CD14-positive monocyte (primary cell): Measurements from ENCODE around the gene GALNT18. TPM values are rescaled to one million over a fixed set of nuclear protein-coding genes. Genes with fewer than 3 reads are reported as not detected.

ENCODE experiments used
- DNase-seq, 3 donors: peaks; one replicate each; pipeline ENCODE4 v3.0.0-alpha.2; 2011 to 2022
- H2AFZ ChIP-seq: 2 replicates; pipeline ENCODE4 v1.6.0; 2012; ENCODE audit warnings: mild to moderate bottlenecking, low read depth, low read length, inconsistent platforms; ENCODE audit not compliant: insufficient read depth, poor library complexity, severe bottlenecking
- H3K27ac ChIP-seq, 2 donors: 1 replicate in 1 of 2; 2 replicates in 1 of 2; pipeline ENCODE4 v1.5.1; 2012 to 2013; ENCODE audit warnings: low read length in 2 of 2, control low read depth in 1 of 2, inconsistent platforms in 1 of 2, low read depth in 1 of 2, mild to moderate bottlenecking in 1 of 2
- H3K27me3 ChIP-seq, 2 donors: one replicate each; pipeline versions ENCODE4 v1.6.0 to v1.6.1; 2011 to 2013; ENCODE audit warnings: low read length in 2 of 2; ENCODE audit not compliant: control insufficient read depth in 2 of 2, insufficient read depth in 2 of 2
- H3K36me3 ChIP-seq, 2 donors: replicated peaks in 1 of 2; 1 replicate in 1 of 2; 2 replicates in 1 of 2; pipeline versions ENCODE4 v1.5.1 to v1.6.1; 2012 to 2013; ENCODE audit warnings: low read length in 2 of 2, control low read depth in 1 of 2, inconsistent platforms in 1 of 2, mild to moderate bottlenecking in 1 of 2; ENCODE audit not compliant: insufficient read depth in 2 of 2, control insufficient read depth in 1 of 2
- H3K4me1 ChIP-seq, 2 donors: 1 replicate in 1 of 2; 2 replicates in 1 of 2; pipeline versions ENCODE4 v1.5.1 to v1.6.1; 2012 to 2013; ENCODE audit warnings: low read length in 2 of 2, control low read depth in 1 of 2, inconsistent platforms in 1 of 2, mild to moderate bottlenecking in 1 of 2, moderate library complexity in 1 of 2; ENCODE audit not compliant: insufficient read depth in 2 of 2, control insufficient read depth in 1 of 2
- H3K4me2 ChIP-seq: replicated peaks from 2 replicates; pipeline ENCODE3; 2012; ENCODE audit warnings: low read length, moderate library complexity, mild to moderate bottlenecking; ENCODE audit not compliant: poor library complexity, severe bottlenecking; ENCODE audit errors: extremely low read depth
- H3K4me3 ChIP-seq, 3 experiments: fragments of 200-600 bp in 1 of 3; sonication (generic) in 1 of 3; replicated peaks in 1 of 3; 1 replicate in 2 of 3; 2 replicates in 1 of 3; pipeline ENCODE4 v1.5.1; 2011 to 2013; ENCODE audit warnings: low read length in 3 of 3, mild to moderate bottlenecking in 3 of 3, control low read depth in 2 of 3, low read depth in 2 of 3, inconsistent platforms in 1 of 3, moderate library complexity in 1 of 3
- H3K79me2 ChIP-seq: 2 replicates; pipeline ENCODE4 v1.6.0; 2012; ENCODE audit warnings: mild to moderate bottlenecking, control low read depth, inconsistent platforms, low read length, moderate library complexity; ENCODE audit not compliant: insufficient read depth
- H3K9ac ChIP-seq: 2 replicates; pipeline ENCODE4 v1.6.0; 2017; ENCODE audit warnings: low read length, mild to moderate bottlenecking; ENCODE audit not compliant: insufficient read depth, poor library complexity, severe bottlenecking
- H3K9me3 ChIP-seq, 2 donors: replicated peaks in 1 of 2; 1 replicate in 1 of 2; 2 replicates in 1 of 2; pipeline versions ENCODE4 v1.5.1 to v1.6.1; 2012 to 2013; ENCODE audit warnings: low read length in 2 of 2, control low read depth in 1 of 2; ENCODE audit not compliant: control insufficient read depth in 1 of 2, insufficient read depth in 1 of 2
- H4K20me1 ChIP-seq: 2 replicates; pipeline ENCODE4 v1.6.0; 2012; ENCODE audit warnings: mild to moderate bottlenecking, low read length, control low read depth, moderate library complexity; ENCODE audit not compliant: insufficient read depth
- H3K27ac Mint-ChIP-seq, 7 donors: one replicate each; pipeline ENCODE4 v1.8.0; 2020; ENCODE audit warnings: mild to moderate bottlenecking in 7 of 7, mixed read lengths in 7 of 7, moderate library complexity in 6 of 7, inconsistent platforms in 2 of 7
- H3K27me3 Mint-ChIP-seq, 3 donors: one replicate each; pipeline ENCODE4 v1.8.0; 2021 to 2022; ENCODE audit warnings: low read depth in 3 of 3, mild to moderate bottlenecking in 3 of 3, mixed read lengths in 3 of 3, moderate library complexity in 3 of 3, inconsistent platforms in 1 of 3
- H3K36me3 Mint-ChIP-seq, 2 donors: one replicate each; pipeline ENCODE4 v1.8.0; 2020; ENCODE audit warnings: mixed read lengths in 2 of 2, inconsistent platforms in 1 of 2, mild to moderate bottlenecking in 1 of 2
- H3K4me1 Mint-ChIP-seq: one replicate; pipeline ENCODE4 v1.8.0; 2020; ENCODE audit warnings: mild to moderate bottlenecking, mixed read lengths
- H3K4me3 Mint-ChIP-seq, 2 donors: one replicate each; pipeline ENCODE4 v1.8.0; 2020; ENCODE audit warnings: mild to moderate bottlenecking in 2 of 2, mixed read lengths in 2 of 2, moderate library complexity in 1 of 2
- H3K9me3 Mint-ChIP-seq, 7 donors: one replicate each; pipeline ENCODE4 v1.8.0; 2020 to 2022; ENCODE audit warnings: mixed read lengths in 7 of 7, mild to moderate bottlenecking in 6 of 7, moderate library complexity in 6 of 7, inconsistent platforms in 2 of 7
- CTCF ChIP-seq: fragments of 200-600 bp; IDR thresholded peaks from one replicate; pipeline ENCODE4 v1.8.0; 2022; ENCODE audit warnings: antibody characterized with exemption, mild to moderate bottlenecking
- WGBS: methylation state at CpG from one replicate; pipeline ENCODE4 v1.1.5; 2013; ENCODE audit warnings: missing lambda C conversion rate; ENCODE audit not compliant: insufficient coverage; 5-methylcytosine and 5-hydroxymethylcytosine counted together
- intact Hi-C, 2 donors: fragments of 100-400 bp; cut with micrococcal nuclease; formaldehyde crosslinking; loops; one replicate each; pipeline versions ENCODE4 v1.15.0 to v1.15.1; 2023
- polyA plus RNA-seq, 3 donors: library from polyadenylated mRNA; depleted of rRNA in 1 of 3; unstranded in 2 of 3; stranded (reverse) in 1 of 3; fragments of 300-500 nt in 2 of 3; fragments of >200 nt in 1 of 3; fragmentation: Illumina TruSeq in 2 of 3; gene quantifications; 1 replicate in 2 of 3; 2 replicates in 1 of 3; pipeline ENCODE4 v1.2.3, GENCODE V29; 2012 to 2021

Gene GALNT18
- polyA plus RNA-seq, 3 donors, result not detected

GRCh38 chr11:11450744-11451362, 171.0 kb downstream of the GALNT18 start:
- H3K9me3 Mint-ChIP-seq, result peaks cover 0 to 5% (median 2%) of the 10 kb centered on the region in 7 donors
- no peak overlapping the region for H3K27ac Mint-ChIP-seq
- no peaks in the 10 kb centered on the region for H3K36me3 Mint-ChIP-seq
- Histone ChIP-seq H3K4me1 (no peaks in the 10 kb centered on the region), H3K36me3 (no peaks in the 10 kb centered on the region), H3K9ac (no peak overlapping the region), H2AFZ (no peak overlapping the region), H3K4me3 (no peak overlapping the region), H3K79me2 (no peaks in the 10 kb centered on the region), H3K4me2 (no peak overlapping the region), H4K20me1 (no peaks in the 10 kb centered on the region), H3K9me3 (no peaks in the 10 kb centered on the region), H3K27me3 (no peaks in the 10 kb centered on the region), H3K27ac (no peak overlapping the region)
- no peak for TF ChIP-seq CTCF
- 93% methylated on average over 3 of the region's 5 CpGs for WGBS
- intact Hi-C loops, result no loop called here
- H3K4me3 Mint-ChIP-seq, result no peak overlapping the region
- DNase-seq, result no peak
- peaks cover 7 to 22% (median 10%) of the 10 kb centered on the region in 3 donors for H3K27me3 Mint-ChIP-seq
- no peaks in the 10 kb centered on the region for H3K4me1 Mint-ChIP-seq

- no peak overlapping the region for H3K27ac ChIP-seq
- no peaks in the 10 kb centered on the region for H3K27me3 ChIP-seq
- H2AFZ ChIP-seq, result no peak overlapping the region
- Mint-ChIP-seq H3K9me3 (peaks cover 0 to 5% (median 2%) of the 10 kb centered on the region in 7 donors), H3K36me3 (no peaks in the 10 kb centered on the region), H3K27me3 (peaks cover 8 to 20% (median 11%) of the 10 kb centered on the region in 3 donors), H3K27ac (no peak overlapping the region), H3K4me1 (no peaks in the 10 kb centered on the region), H3K4me3 (no peak overlapping the region)
- DNase-seq, result no peak
- 91% methylated on average over 3 of the region's 3 CpGs for WGBS
- no peaks in the 10 kb centered on the region for H4K20me1 ChIP-seq
- intact Hi-C loops, result no loop called here
- H3K79me2 ChIP-seq, result no peaks in the 10 kb centered on the region
- no peak overlapping the region for H3K4me3 ChIP-seq
- no peaks in the 10 kb centered on the region for H3K36me3 ChIP-seq
- TF ChIP-seq CTCF, result no peak
- no peak overlapping the region for H3K9ac ChIP-seq
- no peak overlapping the region for H3K4me2 ChIP-seq
- H3K9me3 ChIP-seq, result no peaks in the 10 kb centered on the region
- no peaks in the 10 kb centered on the region for H3K4me1 ChIP-seq
These were observed 172.5 kb downstream of the GALNT18 start for GRCh38 chr11:11449327-11449726.
